ENCODE results near the gene PITHD1. TPM values are rescaled to one million over a fixed set of nuclear protein-coding genes. Genes with fewer than 3 reads are reported as not detected.

PITHD1 gene
- 57.2 TPM for total RNA-seq
- long read RNA-seq, transcript PITHD1-201 (6 exons, 1,603 nt), result major isoform, 178 of 191 reads
- long read RNA-seq, partial matches to known transcripts, result 4 of 191 reads
- long read RNA-seq, other reads (novel, unspliced or antisense), result 9 of 191 reads

- peak; percentile 94 for DNase-seq (ENCODE audit: low spot score)
Observed at GRCh38 chr1:23777979-23778814, at the start of gene PITHD1. Gene PITHD1 (plus strand): TSS chr1:23778418. CDS start chr1:23778516, 98 bp downstream.

- DNase-seq (ENCODE audit: low spot score), result peak; percentile 30
Observed at GRCh38 chr1:23732363-23733224, 45.6 kb upstream of the PITHD1 start.

GRCh38 chr1:23733281-23733680, 44.9 kb upstream of the PITHD1 start:
- DNase-seq (ENCODE audit: low spot score), result peak; percentile 35

- peak; percentile 14 for DNase-seq (ENCODE audit: low spot score)
Observed at GRCh38 chr1:23736437-23737134, 41.6 kb upstream of the PITHD1 start.

GRCh38 chr1:23741609-23742008, 36.6 kb upstream of the PITHD1 start:
- DNase-seq (ENCODE audit: low spot score), result no peak

- DNase-seq (ENCODE audit: low spot score), result peak; percentile 90
Observed at GRCh38 chr1:23742670-23743286, 35.4 kb upstream of the PITHD1 start.

GRCh38 chr1:23743287-23744152, 34.7 kb upstream of the PITHD1 start, which contains the start of gene ELOA:
Gene ELOA (plus strand): TSS chr1:23743471. CDS start chr1:23743504, 33 bp downstream.
- DNase-seq (ENCODE audit: low spot score), result peak; percentile 93

- DNase-seq (ENCODE audit: low spot score), result no peak
Observed at GRCh38 chr1:23745515-23745914, 32.7 kb upstream of the PITHD1 start.

- no peak for DNase-seq (ENCODE audit: low spot score)
Observed at GRCh38 chr1:23748016-23748415, 30.2 kb upstream of the PITHD1 start.

GRCh38 chr1:23751050-23751814, 27.0 kb upstream of the PITHD1 start:
- DNase-seq (ENCODE audit: low spot score), result peak; percentile 59

- DNase-seq (ENCODE audit: low spot score), result no peak
Observed at GRCh38 chr1:23751815-23752200, 26.4 kb upstream of the PITHD1 start.

- no peak for DNase-seq (ENCODE audit: low spot score)
Observed at GRCh38 chr1:23752909-23753308, 25.3 kb upstream of the PITHD1 start.

- DNase-seq (ENCODE audit: low spot score), result peak; percentile 45
Observed at GRCh38 chr1:23756676-23757075, 21.5 kb upstream of the PITHD1 start.

- no peak for DNase-seq (ENCODE audit: low spot score)
Observed at GRCh38 chr1:23757812-23758211, 20.4 kb upstream of the PITHD1 start.

GRCh38 chr1:23759277-23759676, 18.9 kb upstream of the PITHD1 start:
- DNase-seq (ENCODE audit: low spot score), result no peak

- DNase-seq (ENCODE audit: low spot score), result no peak
Observed at GRCh38 chr1:23763041-23763577, 15.1 kb upstream of the PITHD1 start.

GRCh38 chr1:23768733-23769132, 9.5 kb upstream of the PITHD1 start:
- DNase-seq (ENCODE audit: low spot score), result no peak

GRCh38 chr1:23772049-23772853, 6.0 kb upstream of the PITHD1 start:
- DNase-seq (ENCODE audit: low spot score), result peak; percentile 96
